ENCODE measurements around the gene LDLRAD4.

DNA sequence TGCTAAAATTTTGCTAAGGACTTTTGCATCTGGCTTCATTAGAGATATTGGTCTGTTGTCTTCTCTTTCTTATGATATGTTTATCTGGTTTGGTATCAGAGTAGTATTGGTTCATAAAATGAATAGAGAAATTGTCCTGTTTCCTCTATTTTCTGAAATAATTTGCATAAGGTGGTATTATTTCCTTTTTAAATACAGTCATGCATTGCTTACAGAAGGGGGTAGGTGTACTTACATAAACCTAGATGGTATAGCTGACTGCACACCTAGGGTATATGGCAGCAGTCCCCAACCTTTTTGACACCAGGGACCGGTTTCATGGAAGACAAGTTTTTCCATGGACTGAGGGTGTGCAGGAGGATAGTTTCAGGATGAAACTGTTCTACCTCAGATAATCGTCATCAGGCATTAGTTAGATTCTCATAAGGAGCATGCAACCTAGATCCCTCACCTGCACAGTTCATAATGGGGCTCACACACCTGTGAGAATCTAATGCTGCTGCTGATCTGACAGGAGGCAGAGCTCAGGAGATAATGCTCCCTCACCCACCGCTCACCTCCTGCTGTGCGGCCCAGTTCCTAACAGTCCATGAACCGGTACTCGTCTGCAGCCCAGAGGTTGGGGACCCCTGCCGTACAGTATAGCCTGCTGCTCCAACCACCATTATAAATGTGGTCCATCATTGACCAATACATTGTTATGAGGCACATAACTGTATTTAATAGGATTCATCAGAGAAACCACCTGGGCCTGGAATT is 318.6 kb downstream of the LDLRAD4 start:
- TF ChIP-seq, protein P1, sequence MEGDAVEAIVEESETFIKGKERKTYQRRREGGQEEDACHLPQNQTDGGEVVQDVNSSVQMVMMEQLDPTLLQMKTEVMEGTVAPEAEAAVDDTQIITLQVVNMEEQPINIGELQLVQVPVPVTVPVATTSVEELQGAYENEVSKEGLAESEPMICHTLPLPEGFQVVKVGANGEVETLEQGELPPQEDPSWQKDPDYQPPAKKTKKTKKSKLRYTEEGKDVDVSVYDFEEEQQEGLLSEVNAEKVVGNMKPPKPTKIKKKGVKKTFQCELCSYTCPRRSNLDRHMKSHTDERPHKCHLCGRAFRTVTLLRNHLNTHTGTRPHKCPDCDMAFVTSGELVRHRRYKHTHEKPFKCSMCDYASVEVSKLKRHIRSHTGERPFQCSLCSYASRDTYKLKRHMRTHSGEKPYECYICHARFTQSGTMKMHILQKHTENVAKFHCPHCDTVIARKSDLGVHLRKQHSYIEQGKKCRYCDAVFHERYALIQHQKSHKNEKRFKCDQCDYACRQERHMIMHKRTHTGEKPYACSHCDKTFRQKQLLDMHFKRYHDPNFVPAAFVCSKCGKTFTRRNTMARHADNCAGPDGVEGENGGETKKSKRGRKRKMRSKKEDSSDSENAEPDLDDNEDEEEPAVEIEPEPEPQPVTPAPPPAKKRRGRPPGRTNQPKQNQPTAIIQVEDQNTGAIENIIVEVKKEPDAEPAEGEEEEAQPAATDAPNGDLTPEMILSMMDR (IDR thresholded peaks at IDR 0.05) = no peak
- TF ChIP-seq EZH2 (IDR thresholded peaks at IDR 0.05; ENCODE audit: borderline replicate concordance, insufficient read depth, low read depth, low read length, poor library complexity, severe bottlenecking) = no peak
